Gastroesophageal sphincter (tissue), 4 donors: ENCODE data around the gene TMEM255B. TPM values are rescaled to one million over a fixed set of nuclear protein-coding genes. Genes with fewer than 3 reads are reported as not detected.

Experiments
- ATAC-seq: fragments of 150-250 bp; one replicate; pipeline ENCODE4 v1.9.1; 2016; ENCODE audit warnings: mild to moderate bottlenecking, moderate library complexity
- H3K27ac ChIP-seq, 4 donors: fragments of 200-600 bp; sonication (generic) in 3 of 4; 1 replicate in 3 of 4; 2 replicates in 1 of 4; pipeline ENCODE4 v1.5.1; 2016 to 2019
- H3K27me3 ChIP-seq: fragments of 200-600 bp; sonication (generic); one replicate; pipeline ENCODE4 v1.5.1; 2019
- H3K36me3 ChIP-seq, 2 donors: fragments of 200-600 bp; sonication (generic); one replicate each; pipeline ENCODE4 v1.5.1; 2019; ENCODE audit warnings: control low read depth in 1 of 2
- H3K4me1 ChIP-seq, 3 donors: fragments of 200-600 bp; sonication (generic); 1 replicate in 2 of 3; 2 replicates in 1 of 3; pipeline ENCODE4 v1.5.1; 2016 to 2019; ENCODE audit warnings: control low read depth in 2 of 3
- H3K4me3 ChIP-seq, 2 donors: fragments of 200-600 bp; sonication (generic); one replicate each; pipeline ENCODE4 v1.5.1; 2019; ENCODE audit warnings: mild to moderate bottlenecking in 1 of 2, moderate library complexity in 1 of 2
- H3K9me3 ChIP-seq, 3 donors: fragments of 200-600 bp; sonication (generic); one replicate each; pipeline ENCODE4 v1.5.1; 2017 to 2019; ENCODE audit warnings: control low read depth in 2 of 3
- CTCF ChIP-seq, 4 experiments: fragments of 200-600 bp in 2 of 4; fragments of 450-650 bp in 2 of 4; sonication (generic) in 1 of 4; IDR thresholded peaks; one replicate each; pipeline ENCODE4 v1.5.1; 2017 to 2019; ENCODE audit warnings: antibody characterized with exemption in 4 of 4, mild to moderate bottlenecking in 2 of 4, moderate library complexity in 2 of 4
- EP300 ChIP-seq: sonication (generic); formaldehyde crosslinking; IDR thresholded peaks from one replicate; pipeline ENCODE4 v1.6.1; 2017; ENCODE audit warnings: antibody characterized with exemption, mild to moderate bottlenecking
- POLR2A ChIP-seq, 2 donors: fragments of 450-650 bp; IDR thresholded peaks; one replicate each; pipeline ENCODE4 v1.6.1; 2017; ENCODE audit warnings: antibody characterized with exemption in 2 of 2, mild to moderate bottlenecking in 2 of 2, moderate library complexity in 1 of 2
- POLR2AphosphoS5 ChIP-seq: sonication (generic); formaldehyde crosslinking; IDR thresholded peaks from one replicate; pipeline ENCODE4 v1.6.1; 2017; ENCODE audit warnings: antibody characterized with exemption
- WGBS, 2 donors: methylation state at CpG; one replicate each; pipeline ENCODE4 v1.1.5; 2018; ENCODE audit warnings: low coverage in 1 of 2; 5-methylcytosine and 5-hydroxymethylcytosine counted together
- total RNA-seq, 4 donors: library from RNA; depleted of rRNA; stranded (reverse); fragments of >200 nt; gene quantifications; one replicate each; pipeline ENCODE4 v1.1.0, GENCODE V29; 2016

Gene TMEM255B
- total RNA-seq, 4 donors from 2014 or later = 4.9 to 13.2 (median 7.8) TPM

GRCh38 chr13:113848431-113849260 is 89.6 kb downstream of the TMEM255B start:
- H3K27ac ChIP-seq = peak overlapping the region in 3 of 4 donors; percentile 61 to 73 (median 69)
- no peak for ATAC-seq
- WGBS, 2 donors = 89 to 94% methylated on average over 8 to 10 of the region's 18 CpGs

GRCh38 chr13:113849546-113849945 is 90.5 kb downstream of the TMEM255B start:
- Histone ChIP-seq H3K36me3 (peaks cover 0 to 24% of the 10 kb centered on the region in 2 donors), H3K9me3 (no peaks in the 10 kb centered on the region), H3K27me3 (no peaks in the 10 kb centered on the region), H3K4me1 (peaks cover 4 to 89% (median 41%) of the 10 kb centered on the region in 3 donors), H3K4me3 (no peak overlapping the region), H3K27ac (peak overlapping the region in 3 of 4 donors; percentile 61 to 73 (median 69))
- TF ChIP-seq POLR2AphosphoS5 (no peak), POLR2A (IDR thresholded peaks at IDR 0.05) (no peak), EP300 (no peak), CTCF (IDR thresholded peaks at IDR 0.05) (no peak)
- no peak for ATAC-seq
- WGBS, 2 donors = 88 to 90% methylated on average over 3 of the region's 3 CpGs

More at GRCh38 chr13:113848431-113849260, 89.6 kb downstream of the TMEM255B start:
- Histone ChIP-seq H3K4me3 (no peak overlapping the region), H3K27me3 (no peaks in the 10 kb centered on the region), H3K36me3 (peaks cover 0 to 33% of the 10 kb centered on the region in 2 donors), H3K9me3 (no peaks in the 10 kb centered on the region), H3K4me1 (peaks cover under 1 to 89% (median 32%) of the 10 kb centered on the region in 3 donors)
- TF ChIP-seq POLR2A (IDR thresholded peaks at IDR 0.05) = no peak
- TF ChIP-seq POLR2AphosphoS5 = no peak
- no peak for TF ChIP-seq EP300
- TF ChIP-seq CTCF (IDR thresholded peaks at IDR 0.05) = no peak

GRCh38 chr13:113849981-113850721 is 91.1 kb downstream of the TMEM255B start:
- H3K27ac ChIP-seq = peak overlapping the region in 3 of 4 donors; percentile 20 to 73 (median 69)
- TF ChIP-seq EP300 = no peak
- TF ChIP-seq POLR2A (IDR thresholded peaks at IDR 0.05) = no peak
- no peak for TF ChIP-seq CTCF (IDR thresholded peaks at IDR 0.05)
- no peak for TF ChIP-seq POLR2AphosphoS5
- WGBS, 2 donors = 77 to 92% methylated on average over 3 to 6 of the region's 8 CpGs
- no peak overlapping the region for H3K4me3 ChIP-seq
- peaks cover 0 to 18% of the 10 kb centered on the region in 2 donors for H3K36me3 ChIP-seq
- ATAC-seq = no peak
- H3K27me3 ChIP-seq = no peaks in the 10 kb centered on the region
- no peaks in the 10 kb centered on the region for H3K9me3 ChIP-seq
- H3K4me1 ChIP-seq = peaks cover 8 to 89% (median 47%) of the 10 kb centered on the region in 3 donors

- TF ChIP-seq POLR2AphosphoS5 (no peak), POLR2A (IDR thresholded peaks at IDR 0.05) (no peak), CTCF (IDR thresholded peaks at IDR 0.05) (no peak), EP300 (no peak)
- Histone ChIP-seq H3K27me3 (no peaks in the 10 kb centered on the region), H3K9me3 (no peaks in the 10 kb centered on the region), H3K36me3 (peaks cover 0 to 14% of the 10 kb centered on the region in 2 donors), H3K27ac (no peak overlapping the region), H3K4me1 (peaks cover 8 to 89% (median 51%) of the 10 kb centered on the region in 3 donors), H3K4me3 (no peak overlapping the region)
- 91 to 97% methylated on average over 3 of the region's 3 CpGs for WGBS, 2 donors
- ATAC-seq = no peak
These were observed 91.9 kb downstream of the TMEM255B start for GRCh38 chr13:113850722-113851479.
